BJ (cell line): Measurements from ENCODE around the gene SIPA1L3. TPM values are rescaled to one million over a fixed set of nuclear protein-coding genes. Genes with fewer than 3 reads are reported as not detected.

Experiments
- CTCF ChIA-PET: fragments of 350-600 bp; formaldehyde crosslinking; extraction: SDS; loops from one replicate; lab custom pipeline; 2021; ENCODE audit warnings: antibody characterized with exemption, inconsistent platforms; lab: Yijun Ruan, JAX
- POLR2A ChIA-PET: fragments of 300-600 bp; sonication (Branson Sonifier 250); formaldehyde crosslinking; extraction: SDS; loops from one replicate; lab custom pipeline; 2021; ENCODE audit warnings: antibody characterized with exemption; lab: Charles Lee
- DNase-seq: peaks from one replicate; pipeline ENCODE4 v3.0.0-alpha.2; 2011; ENCODE audit warnings: low read depth
- H3K27me3 ChIP-seq: 2 replicates; pipeline ENCODE4 v1.6.0; 2011; ENCODE audit warnings: low read length; ENCODE audit not compliant: control insufficient read depth, insufficient read depth
- H3K36me3 ChIP-seq: 2 replicates; pipeline ENCODE4 v1.5.1; 2011; ENCODE audit warnings: low read length; ENCODE audit not compliant: control insufficient read depth, insufficient read depth
- H3K4me3 ChIP-seq: 2 replicates; pipeline ENCODE4 v1.5.1; 2011; ENCODE audit warnings: low read depth, mild to moderate bottlenecking, control low read depth, low read length
- polyA plus RNA-seq: library from polyadenylated mRNA; depleted of rRNA; stranded (reverse); fragments of >200 nt; gene quantifications from 2 replicates; pipeline ENCODE4 v1.2.3, GENCODE V29; 2011
- TF ChIP-seq, protein P1 (sequence below): IDR thresholded peaks from 2 replicates; pipeline ENCODE4 v1.5.1; 2011; ENCODE audit warnings: low read depth, mild to moderate bottlenecking, control low read depth, inconsistent platforms, low read length, moderate library complexity; ENCODE audit not compliant: insufficient read depth

The SIPA1L3 gene
- polyA plus RNA-seq, 1 experiment, result 4.5 TPM

- ChIA-PET POLR2A (no interaction called here), CTCF (interaction anchor here (1.2 to 2.9 kb wide), 5 partner anchors 9 to 226 kb away, joined by 3 to 15 read pairs (median 4); partner anchors contain the start of genes SIPA1L3 and WDR87)
- no peaks in the 10 kb centered on the region for H3K27me3 ChIP-seq
- TF ChIP-seq, protein P1, sequence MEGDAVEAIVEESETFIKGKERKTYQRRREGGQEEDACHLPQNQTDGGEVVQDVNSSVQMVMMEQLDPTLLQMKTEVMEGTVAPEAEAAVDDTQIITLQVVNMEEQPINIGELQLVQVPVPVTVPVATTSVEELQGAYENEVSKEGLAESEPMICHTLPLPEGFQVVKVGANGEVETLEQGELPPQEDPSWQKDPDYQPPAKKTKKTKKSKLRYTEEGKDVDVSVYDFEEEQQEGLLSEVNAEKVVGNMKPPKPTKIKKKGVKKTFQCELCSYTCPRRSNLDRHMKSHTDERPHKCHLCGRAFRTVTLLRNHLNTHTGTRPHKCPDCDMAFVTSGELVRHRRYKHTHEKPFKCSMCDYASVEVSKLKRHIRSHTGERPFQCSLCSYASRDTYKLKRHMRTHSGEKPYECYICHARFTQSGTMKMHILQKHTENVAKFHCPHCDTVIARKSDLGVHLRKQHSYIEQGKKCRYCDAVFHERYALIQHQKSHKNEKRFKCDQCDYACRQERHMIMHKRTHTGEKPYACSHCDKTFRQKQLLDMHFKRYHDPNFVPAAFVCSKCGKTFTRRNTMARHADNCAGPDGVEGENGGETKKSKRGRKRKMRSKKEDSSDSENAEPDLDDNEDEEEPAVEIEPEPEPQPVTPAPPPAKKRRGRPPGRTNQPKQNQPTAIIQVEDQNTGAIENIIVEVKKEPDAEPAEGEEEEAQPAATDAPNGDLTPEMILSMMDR, result no peak
- no peak for DNase-seq
- H3K4me3 ChIP-seq, result no peak overlapping the region
- peaks cover 5% of the 10 kb centered on the region for H3K36me3 ChIP-seq
Measured at GRCh38 chr19:38132781-38133180, 225.8 kb downstream of the SIPA1L3 start.

- CTCF ChIA-PET, result interaction anchor here (1.1 to 2.9 kb wide), 7 partner anchors 9 to 231 kb away, joined by 3 to 16 read pairs (median 4); partner anchors contain the start of genes SIPA1L3 and WDR87
- no peak for DNase-seq
- H3K36me3 ChIP-seq, result peaks cover 6% of the 10 kb centered on the region
- POLR2A ChIA-PET, result no interaction called here
- no peaks in the 10 kb centered on the region for H3K27me3 ChIP-seq
- H3K4me3 ChIP-seq, result no peak overlapping the region
- TF ChIP-seq, protein P1, result no peak
Measured at GRCh38 chr19:38133319-38133718, 226.3 kb downstream of the SIPA1L3 start.

DNA sequence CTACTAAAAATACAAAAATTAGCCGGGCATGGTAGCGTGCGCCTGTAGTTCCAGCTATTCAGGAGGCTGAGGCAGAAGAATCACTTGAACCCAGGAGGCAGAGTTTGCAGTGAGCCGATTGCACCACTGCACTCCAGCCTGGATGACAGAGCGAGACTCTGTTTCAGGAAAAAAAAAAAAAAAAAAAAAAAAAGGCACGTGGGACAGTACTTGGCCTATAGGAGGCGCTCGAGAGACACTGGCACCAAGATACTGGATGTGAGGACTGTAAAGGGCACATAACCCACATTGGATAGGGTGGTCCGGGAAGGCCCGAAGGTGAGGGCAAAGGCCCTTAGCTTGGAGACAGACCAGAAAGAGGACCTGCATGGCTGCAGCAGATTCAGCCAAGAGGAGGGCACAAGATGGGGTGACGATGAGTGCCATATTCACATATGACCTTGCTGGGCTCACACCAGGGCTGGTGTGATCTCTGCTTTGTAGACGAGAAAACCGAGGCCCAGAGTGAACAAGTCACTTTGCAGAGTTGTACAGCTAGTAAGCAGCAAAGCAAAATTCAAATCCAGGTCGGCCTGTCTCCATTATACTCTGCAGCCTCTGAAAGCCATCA is 227.6 kb downstream of the SIPA1L3 start:
- no peak for DNase-seq
- ChIA-PET CTCF (interaction anchor here (0.6 to 2.9 kb wide), 10 partner anchors 7 to 237 kb away, joined by 3 to 16 read pairs (median 6); partner anchors contain the start of genes SIPA1L3 and WDR87), POLR2A (no interaction called here)
- TF ChIP-seq, protein P1, result peak; percentile 69
- no peak overlapping the region for H3K4me3 ChIP-seq
- no peaks in the 10 kb centered on the region for H3K27me3 ChIP-seq
- peaks cover 7% of the 10 kb centered on the region for H3K36me3 ChIP-seq

GRCh38 chr19:38135150-38135998 is 228.4 kb downstream of the SIPA1L3 start:
- Histone ChIP-seq H3K27me3 (no peaks in the 10 kb centered on the region), H3K4me3 (no peak overlapping the region), H3K36me3 (peaks cover 8% of the 10 kb centered on the region)
- CTCF ChIA-PET, result interaction anchor here (0.6 to 2.5 kb wide), 8 partner anchors 10 to 237 kb away, joined by 3 to 16 read pairs (median 6); no protein-coding TSS in a partner anchor
- no peak for DNase-seq
- POLR2A ChIA-PET, result no interaction called here
- TF ChIP-seq, protein P1, result no peak

DNA sequence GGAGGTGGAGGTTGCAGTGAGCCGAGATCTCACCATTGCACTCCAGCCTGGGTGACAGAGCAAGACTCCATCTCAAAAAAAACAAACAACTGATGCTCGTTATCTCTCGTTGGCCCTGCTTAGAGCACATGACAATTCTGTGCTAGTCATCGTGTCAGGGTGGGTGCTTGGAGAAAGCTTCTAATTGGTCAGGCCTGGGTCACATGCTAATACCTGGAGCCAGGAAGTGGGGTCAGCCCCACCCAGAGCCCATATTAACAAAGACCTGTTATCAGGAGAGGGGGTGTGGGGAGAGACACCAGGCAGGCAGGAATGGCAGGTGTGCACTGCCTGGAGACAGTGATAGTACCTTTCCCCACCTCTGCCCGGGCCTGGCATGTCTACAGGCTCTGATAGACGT is 232.1 kb downstream of the SIPA1L3 start:
- no peak for DNase-seq
- H3K36me3 ChIP-seq, result peaks cover 13% of the 10 kb centered on the region
- TF ChIP-seq, protein P1, result no peak
- CTCF ChIA-PET, result interaction anchor here (1.6 kb wide), 1 partner anchor 237 kb away, joined by 3 read pairs; no protein-coding TSS in a partner anchor
- no peaks in the 10 kb centered on the region for H3K27me3 ChIP-seq
- POLR2A ChIA-PET, result no interaction called here
- H3K4me3 ChIP-seq, result no peak overlapping the region
